Mesendoderm (in vitro differentiated cells): ENCODE measurements around the gene RREB1.
"Not testable (repeated sequence)": the region's sequence is repeated elsewhere in the genome, so short reads cannot be mapped to it uniquely, and the experiment has no call there.

Experiments
- DNase-seq: peaks from one replicate; pipeline ENCODE4 v3.0.0; 2013
- H2AK5ac ChIP-seq: 2 replicates; pipeline ENCODE4 v1.6.1; 2013; ENCODE audit warnings: low read length, inconsistent platforms
- H2BK120ac ChIP-seq: 2 replicates; pipeline ENCODE4 v1.6.1; 2013; ENCODE audit warnings: low read depth, mild to moderate bottlenecking, low read length, moderate library complexity, mixed read lengths
- H2BK15ac ChIP-seq: replicated peaks from 2 replicates; pipeline ENCODE4 v1.6.1; 2013; ENCODE audit warnings: low read depth, mild to moderate bottlenecking, moderate library complexity
- H2BK5ac ChIP-seq: 2 replicates; pipeline ENCODE4 v1.6.1; 2013; ENCODE audit warnings: low read length, inconsistent platforms
- H3K18ac ChIP-seq: 2 replicates; pipeline ENCODE4 v1.6.1; 2013; ENCODE audit warnings: mild to moderate bottlenecking, low read length, mixed read lengths
- H3K23ac ChIP-seq: one replicate; pipeline ENCODE4 v1.6.1; 2013; ENCODE audit warnings: low read length
- H3K27ac ChIP-seq: 2 replicates; pipeline ENCODE4 v1.5.1; 2013; ENCODE audit warnings: low read depth, mild to moderate bottlenecking, inconsistent platforms, low read length, moderate library complexity
- H3K27me3 ChIP-seq: 2 replicates; pipeline ENCODE4 v1.6.1; 2013; ENCODE audit warnings: low read length, control low read depth, mild to moderate bottlenecking, inconsistent platforms; ENCODE audit not compliant: insufficient read depth, poor library complexity
- H3K36me3 ChIP-seq: 2 replicates; pipeline ENCODE4 v1.6.1; 2013; ENCODE audit warnings: low read length, inconsistent platforms; ENCODE audit not compliant: control insufficient read depth, insufficient read depth
- H3K4ac ChIP-seq: one replicate; pipeline ENCODE4 v1.6.1; 2013; ENCODE audit warnings: low read depth, mild to moderate bottlenecking, low read length, moderate library complexity
- H3K4me1 ChIP-seq: 2 replicates; pipeline ENCODE4 v1.6.1; 2013; ENCODE audit warnings: low read depth, low read length, inconsistent platforms; ENCODE audit not compliant: control insufficient read depth
- H3K4me2 ChIP-seq: 2 replicates; pipeline ENCODE4 v1.6.1; 2013; ENCODE audit warnings: low read length
- H3K4me3 ChIP-seq: 2 replicates; pipeline ENCODE4 v1.5.1; 2013; ENCODE audit warnings: mild to moderate bottlenecking, low read length
- H3K56ac ChIP-seq: one replicate; pipeline ENCODE4 v1.6.1; 2013; ENCODE audit warnings: low read length
- H3K79me1 ChIP-seq: 2 replicates; pipeline ENCODE4 v1.6.1; 2013; ENCODE audit warnings: low read length, inconsistent platforms
- H3K79me2 ChIP-seq: 2 replicates; pipeline ENCODE4 v1.6.1; 2013; ENCODE audit warnings: mild to moderate bottlenecking, low read length; ENCODE audit not compliant: control insufficient read depth, insufficient read depth
- H3K9ac ChIP-seq: 2 replicates; pipeline ENCODE4 v1.6.1; 2013; ENCODE audit warnings: low read length, inconsistent platforms
- H4K5ac ChIP-seq: one replicate; pipeline ENCODE4 v1.6.1; 2013; ENCODE audit warnings: low read length
- H4K8ac ChIP-seq: one replicate; pipeline ENCODE4 v1.6.1; 2013; ENCODE audit warnings: low read depth, mild to moderate bottlenecking, control low read depth, low read length, moderate library complexity
- WGBS: extraction: QIAGEN DNeasy Blood & Tissue Kit; methylation state at CpG from one replicate; pipeline ENCODE4 v1.1.7; 2013; ENCODE audit warnings: low lambda C conversion rate, missing lambda C conversion rate; ENCODE audit not compliant: insufficient coverage; ENCODE audit errors: extremely low coverage; 5-methylcytosine and 5-hydroxymethylcytosine counted together

RREB1 gene

GRCh38 chr6:7263519-7263805 is 155.7 kb downstream of the RREB1 start:
- H3K27ac ChIP-seq, H2AK5ac ChIP-seq, H3K79me2 ChIP-seq, H3K4ac ChIP-seq, H3K36me3 ChIP-seq, DNase-seq, H2BK15ac ChIP-seq, H3K4me3 ChIP-seq, H4K8ac ChIP-seq, H3K56ac ChIP-seq, H4K5ac ChIP-seq, H2BK120ac ChIP-seq, H3K4me1 ChIP-seq, H2BK5ac ChIP-seq, H3K9ac ChIP-seq, H3K79me1 ChIP-seq, H3K4me2 ChIP-seq, H3K18ac ChIP-seq, H3K27me3 ChIP-seq, H3K23ac ChIP-seq: not testable (repeated sequence)
- WGBS: no CpG with 5 or more reads among the region's 9 CpGs

DNA sequence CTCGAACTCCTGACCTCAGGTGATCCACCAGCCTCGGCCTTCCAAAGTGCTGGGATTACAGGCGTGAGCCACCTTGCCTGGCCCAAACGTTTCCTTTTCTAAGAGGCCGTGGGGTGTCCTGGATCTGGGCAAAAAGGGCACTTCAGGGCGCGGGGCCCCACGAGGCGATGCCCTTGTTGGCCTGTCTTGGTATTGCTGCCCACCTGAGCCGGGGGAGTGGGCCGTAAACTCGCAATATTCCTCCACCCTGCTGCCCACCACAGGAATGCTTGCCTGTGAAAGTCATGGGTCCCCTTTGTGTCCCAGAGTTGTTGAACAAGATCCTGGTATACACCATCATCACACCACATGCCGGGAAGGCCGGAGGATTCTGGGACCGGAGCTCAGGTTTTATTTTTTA is 156.3 kb downstream of the RREB1 start:
- H3K36me3 ChIP-seq: no peaks in the 10 kb centered on the region
- no peak overlapping the region for H4K8ac ChIP-seq
- no peak overlapping the region for H2BK120ac ChIP-seq
- no peak overlapping the region for H3K56ac ChIP-seq
- H3K9ac ChIP-seq: no peak overlapping the region
- no peak overlapping the region for H3K23ac ChIP-seq
- no peak overlapping the region for H3K4ac ChIP-seq
- no peak overlapping the region for H2BK5ac ChIP-seq
- H3K4me2 ChIP-seq: no peak overlapping the region
- no CpG with 5 or more reads among the region's 15 CpGs for WGBS
- H2AK5ac ChIP-seq: no peak overlapping the region
- H3K79me1 ChIP-seq: no peaks in the 10 kb centered on the region
- no peaks in the 10 kb centered on the region for H3K79me2 ChIP-seq
- H3K27ac ChIP-seq: no peak overlapping the region
- no peak overlapping the region for H4K5ac ChIP-seq
- DNase-seq: no peak
- no peaks in the 10 kb centered on the region for H3K4me1 ChIP-seq
- H3K18ac ChIP-seq: no peak overlapping the region
- no peak overlapping the region for H2BK15ac ChIP-seq
- H3K27me3 ChIP-seq: no peaks in the 10 kb centered on the region
- no peak overlapping the region for H3K4me3 ChIP-seq

GRCh38 chr6:7264686-7265384 is 157.1 kb downstream of the RREB1 start:
- Histone ChIP-seq H3K4ac (no peak overlapping the region), H3K18ac (no peak overlapping the region), H4K5ac (no peak overlapping the region), H3K27ac (no peak overlapping the region), H3K4me3 (no peak overlapping the region), H4K8ac (no peak overlapping the region), H2AK5ac (no peak overlapping the region), H2BK15ac (no peak overlapping the region), H3K4me2 (no peak overlapping the region), H3K9ac (no peak overlapping the region), H3K23ac (no peak overlapping the region), H3K36me3 (no peaks in the 10 kb centered on the region), H3K56ac (no peak overlapping the region), H2BK120ac (no peak overlapping the region), H3K27me3 (no peaks in the 10 kb centered on the region), H3K79me2 (no peaks in the 10 kb centered on the region), H2BK5ac (no peak overlapping the region), H3K4me1 (no peaks in the 10 kb centered on the region), H3K79me1 (no peaks in the 10 kb centered on the region)
- no peak for DNase-seq
- WGBS: no CpG with 5 or more reads among the region's 17 CpGs

DNA sequence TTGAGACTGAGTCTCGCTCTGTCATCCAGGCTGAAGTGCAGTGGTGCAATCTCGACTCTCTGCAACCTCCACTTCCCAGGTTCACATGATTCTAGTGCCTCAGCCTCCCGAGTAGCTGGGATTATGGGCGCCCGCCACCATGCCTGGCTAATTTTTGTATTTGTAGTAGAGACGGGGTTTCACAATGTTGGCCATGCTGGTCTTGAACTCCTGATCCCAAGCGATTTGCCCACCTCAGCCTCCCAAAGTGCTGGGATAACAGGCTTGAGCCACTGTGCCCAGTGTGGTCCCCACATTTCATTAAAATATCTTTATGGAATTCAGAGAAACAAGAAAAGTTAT is 157.6 kb downstream of the RREB1 start:
- H3K27me3 ChIP-seq, H3K4ac ChIP-seq, H4K8ac ChIP-seq, H4K5ac ChIP-seq, H3K4me1 ChIP-seq, H3K9ac ChIP-seq, H2BK120ac ChIP-seq, H2BK15ac ChIP-seq, H3K79me2 ChIP-seq, H3K79me1 ChIP-seq, H3K4me2 ChIP-seq, DNase-seq, H3K56ac ChIP-seq, H3K23ac ChIP-seq, H3K18ac ChIP-seq, H3K36me3 ChIP-seq, H3K4me3 ChIP-seq, H2BK5ac ChIP-seq, H2AK5ac ChIP-seq, H3K27ac ChIP-seq: not testable (repeated sequence)
- WGBS: no CpG with 5 or more reads among the region's 7 CpGs

GRCh38 chr6:7267071-7267465 is 159.3 kb downstream of the RREB1 start:
- H3K18ac ChIP-seq: no peak overlapping the region
- H2AK5ac ChIP-seq: no peak overlapping the region
- H3K4me3 ChIP-seq: no peak overlapping the region
- no peaks in the 10 kb centered on the region for H3K79me1 ChIP-seq
- H2BK120ac ChIP-seq: no peak overlapping the region
- no peak for DNase-seq
- H3K56ac ChIP-seq: no peak overlapping the region
- no peak overlapping the region for H2BK5ac ChIP-seq
- no peaks in the 10 kb centered on the region for H3K27me3 ChIP-seq
- no CpG with 5 or more reads among the region's 8 CpGs for WGBS
- H2BK15ac ChIP-seq: no peak overlapping the region
- H3K23ac ChIP-seq: no peak overlapping the region
- no peak overlapping the region for H3K9ac ChIP-seq
- H3K4ac ChIP-seq: no peak overlapping the region
- H3K4me2 ChIP-seq: no peak overlapping the region
- H4K8ac ChIP-seq: no peak overlapping the region
- H3K4me1 ChIP-seq: no peaks in the 10 kb centered on the region
- H3K36me3 ChIP-seq: no peaks in the 10 kb centered on the region
- no peak overlapping the region for H3K27ac ChIP-seq
- no peaks in the 10 kb centered on the region for H3K79me2 ChIP-seq
- H4K5ac ChIP-seq: no peak overlapping the region

- DNase-seq: no peak
- H2BK5ac ChIP-seq: no peak overlapping the region
- no peak overlapping the region for H3K27ac ChIP-seq
- H3K79me2 ChIP-seq: no peaks in the 10 kb centered on the region
- H3K36me3 ChIP-seq: no peaks in the 10 kb centered on the region
- H3K4me3 ChIP-seq: no peak overlapping the region
- no peak overlapping the region for H2AK5ac ChIP-seq
- no peak overlapping the region for H3K4me2 ChIP-seq
- no peak overlapping the region for H2BK120ac ChIP-seq
- WGBS: no CpG with 5 or more reads among the region's 13 CpGs
- H3K79me1 ChIP-seq: no peaks in the 10 kb centered on the region
- H3K4me1 ChIP-seq: no peaks in the 10 kb centered on the region
- H4K5ac ChIP-seq: no peak overlapping the region
- H3K9ac ChIP-seq: no peak overlapping the region
- H3K18ac ChIP-seq: no peak overlapping the region
- H3K27me3 ChIP-seq: no peaks in the 10 kb centered on the region
- H3K4ac ChIP-seq: no peak overlapping the region
- H2BK15ac ChIP-seq: no peak overlapping the region
- H3K23ac ChIP-seq: no peak overlapping the region
- H3K56ac ChIP-seq: no peak overlapping the region
- H4K8ac ChIP-seq: no peak overlapping the region
These were observed 159.8 kb downstream of the RREB1 start for GRCh38 chr6:7267466-7268091.
